Stimulated activated CD8-positive, alpha-beta memory T cell treated with anti-CD3 and anti-CD28 coated beads, Interleukin-2, amount 100 ng/mL, for 1 hour (primary cell): ENCODE measurements around the gene PGS1.
"Not testable (repeated sequence)": the region's sequence is repeated elsewhere in the genome, so short reads cannot be mapped to it uniquely, and the experiment has no call there.

ENCODE experiments used
- DNase-seq, 2 donors: peaks; one replicate each; pipeline ENCODE4 v3.0.0-alpha.2; 2020; ENCODE audit warnings: low read depth in 2 of 2

PGS1 gene

DNA sequence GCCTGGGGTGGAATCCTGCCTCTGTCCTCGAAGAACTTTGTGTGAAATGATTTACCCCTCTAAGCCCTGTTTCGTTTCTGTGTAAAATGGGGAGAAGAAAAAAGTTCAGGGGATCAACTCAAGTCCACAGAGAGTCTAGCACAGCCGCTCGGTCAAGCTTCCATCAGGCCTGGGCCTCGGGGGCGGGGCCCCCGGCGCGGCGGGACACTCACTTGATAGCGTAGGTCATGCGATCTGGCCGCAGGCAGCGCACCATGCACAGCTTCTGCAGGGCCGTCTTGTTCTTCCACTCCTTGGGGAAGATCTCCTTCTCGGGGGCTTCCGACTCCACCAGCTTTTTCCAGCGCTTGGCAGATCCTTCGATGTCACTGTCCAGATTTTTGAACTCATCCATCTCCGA is 65.9 kb downstream of the PGS1 start:
- no peak for DNase-seq

DNA sequence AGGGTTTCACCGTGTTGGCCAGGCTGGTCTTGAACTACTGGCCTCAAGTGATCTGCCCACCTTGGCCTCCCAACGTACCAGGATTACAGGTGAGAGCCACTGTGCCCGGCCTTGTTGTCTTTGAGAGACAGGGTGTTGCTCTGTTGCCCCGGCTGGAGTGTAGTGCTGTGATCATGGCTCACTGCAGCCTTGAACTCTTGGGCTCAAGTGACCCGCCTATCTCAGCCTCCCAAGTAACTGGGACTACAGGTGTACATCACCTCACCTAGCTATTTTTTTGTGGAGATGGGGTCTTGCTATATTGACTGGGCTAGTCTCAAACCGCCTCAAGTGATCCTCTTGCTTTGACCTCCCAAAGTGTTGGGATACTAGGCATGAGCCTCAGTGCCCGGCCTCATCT is 68.4 kb downstream of the PGS1 start:
- DNase-seq = no peak

DNA sequence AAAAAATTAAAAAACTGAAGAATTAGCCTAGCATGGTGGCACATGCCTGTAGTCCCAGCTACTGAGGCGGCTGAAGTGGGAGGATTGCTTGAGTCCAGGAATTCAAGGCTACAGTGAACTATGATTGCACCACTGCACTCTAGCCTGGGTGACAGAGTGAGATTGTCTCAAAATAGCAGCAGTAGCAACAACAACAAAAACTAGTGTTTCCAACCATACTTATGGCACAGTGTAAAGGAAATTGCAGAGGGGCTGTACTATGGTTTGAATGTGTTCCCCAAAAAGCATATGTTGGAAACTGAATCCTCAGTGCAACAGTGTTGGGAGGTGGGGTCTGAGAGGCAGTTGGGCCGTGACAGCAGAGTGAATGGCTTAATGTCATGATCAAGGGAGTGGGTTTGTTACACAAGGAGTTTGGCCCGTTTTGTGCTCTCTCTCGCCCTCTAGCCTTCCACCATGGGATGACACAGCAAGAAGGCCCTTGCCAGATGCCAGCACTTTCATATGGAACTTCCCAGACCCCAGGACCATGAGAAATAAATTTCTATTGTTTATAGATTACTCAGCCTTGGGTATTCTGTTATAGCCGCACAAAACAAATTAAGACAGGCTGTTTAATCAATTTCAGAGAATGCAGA is 70.0 kb downstream of the PGS1 start:
- no peak for DNase-seq

DNA sequence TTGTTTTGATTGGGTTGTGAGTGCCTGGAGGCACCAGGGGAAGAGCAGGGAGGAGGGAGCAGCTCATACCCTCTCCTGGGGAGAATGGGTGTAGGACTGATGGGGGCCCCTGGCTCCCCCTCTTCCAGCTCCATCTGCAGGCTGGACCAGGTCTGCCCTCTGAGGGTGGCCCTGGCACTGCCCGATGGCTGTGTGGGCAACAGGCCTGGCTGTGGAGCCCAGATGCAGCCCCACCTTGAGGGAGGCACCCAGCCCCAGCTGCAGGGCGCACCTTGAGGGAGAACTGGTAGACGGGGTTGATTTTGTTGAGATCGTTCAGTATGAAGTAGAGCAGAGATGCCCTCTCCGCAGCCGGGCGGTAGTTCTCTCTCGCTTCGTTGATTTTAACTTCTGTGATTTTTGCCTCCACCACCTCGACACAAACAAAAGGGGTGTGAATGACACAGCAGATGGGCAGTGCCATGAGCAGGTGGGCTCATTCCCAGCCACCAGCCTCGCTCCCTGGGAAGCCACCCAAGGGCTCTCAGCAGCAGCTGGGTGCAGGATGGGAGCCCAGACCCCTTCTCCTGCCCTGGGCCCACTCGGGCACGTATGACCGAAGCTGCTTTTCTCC is 71.6 kb downstream of the PGS1 start:
- no peak for DNase-seq

DNA sequence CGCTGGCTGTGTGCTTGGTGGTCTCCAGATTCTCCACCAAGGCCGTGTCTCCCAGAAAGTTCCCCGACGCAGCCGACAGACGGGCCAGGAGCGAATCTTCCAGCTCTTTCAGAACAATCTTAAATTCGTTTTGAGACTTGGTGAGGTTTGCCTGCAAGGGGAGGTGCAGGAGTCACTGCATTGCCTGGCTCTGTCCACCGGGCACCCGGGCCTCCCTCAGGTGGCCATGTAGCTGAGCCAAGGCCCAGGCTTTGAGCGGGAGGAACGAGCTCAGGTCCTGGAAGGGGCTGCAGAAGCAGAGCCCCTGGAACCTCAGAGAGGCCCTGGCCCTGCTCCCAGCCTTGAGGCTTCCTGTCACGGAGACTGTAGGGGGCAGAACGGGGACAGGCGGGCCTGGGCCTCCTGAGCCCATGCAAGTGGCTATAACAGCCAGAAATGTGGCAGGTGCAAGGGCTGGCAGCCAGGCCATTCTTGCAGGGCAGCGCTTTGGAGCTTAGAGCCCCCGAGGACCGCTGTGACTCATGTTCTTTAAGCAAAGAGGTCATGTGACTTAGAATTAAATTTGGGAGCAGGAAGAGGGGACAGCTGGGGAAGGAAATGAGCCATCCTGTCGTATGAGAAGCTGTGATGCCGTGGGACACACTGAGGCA is 72.4 kb downstream of the PGS1 start:
- no peak for DNase-seq

DNA sequence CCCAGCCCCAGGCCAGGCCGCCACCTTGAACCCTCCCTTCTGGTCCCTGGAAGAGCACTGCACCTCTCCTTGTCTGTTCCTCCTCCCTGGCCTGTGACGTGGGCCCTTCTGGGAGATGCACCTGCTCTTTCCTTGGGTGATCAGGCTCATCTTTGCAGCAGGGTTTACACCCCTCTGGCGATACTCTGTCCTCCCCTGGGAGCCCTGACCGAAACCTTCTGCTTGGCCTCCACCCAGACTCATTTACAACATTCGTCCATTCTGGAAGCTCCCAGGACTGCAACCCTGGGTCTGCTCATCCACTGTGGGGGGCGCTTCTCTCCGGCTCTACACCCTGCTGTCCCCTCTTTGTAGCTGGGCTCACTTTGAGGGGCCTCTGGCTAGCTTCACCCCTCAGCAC is 73.3 kb downstream of the PGS1 start:
- DNase-seq = no peak

DNA sequence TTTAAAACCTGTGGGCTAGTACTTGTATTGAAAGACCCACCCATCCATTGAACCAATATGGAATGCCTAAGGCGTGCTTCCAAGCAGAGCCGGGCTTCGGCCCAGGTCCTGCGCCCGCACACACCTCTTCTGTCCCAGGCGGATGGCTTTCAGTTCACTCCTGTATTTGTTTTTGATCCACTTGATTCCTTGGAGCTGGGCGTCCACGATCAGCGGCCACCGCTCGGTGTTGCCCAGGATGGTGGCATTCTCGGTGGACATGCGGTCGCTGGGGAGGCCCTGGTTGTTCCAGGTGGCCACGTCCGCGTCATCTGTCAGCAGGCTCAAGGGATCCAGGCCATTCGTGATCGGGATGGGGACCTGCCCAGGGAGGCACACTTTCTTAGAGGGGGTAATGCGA is 75.9 kb downstream of the PGS1 start:
- no peak for DNase-seq

DNA sequence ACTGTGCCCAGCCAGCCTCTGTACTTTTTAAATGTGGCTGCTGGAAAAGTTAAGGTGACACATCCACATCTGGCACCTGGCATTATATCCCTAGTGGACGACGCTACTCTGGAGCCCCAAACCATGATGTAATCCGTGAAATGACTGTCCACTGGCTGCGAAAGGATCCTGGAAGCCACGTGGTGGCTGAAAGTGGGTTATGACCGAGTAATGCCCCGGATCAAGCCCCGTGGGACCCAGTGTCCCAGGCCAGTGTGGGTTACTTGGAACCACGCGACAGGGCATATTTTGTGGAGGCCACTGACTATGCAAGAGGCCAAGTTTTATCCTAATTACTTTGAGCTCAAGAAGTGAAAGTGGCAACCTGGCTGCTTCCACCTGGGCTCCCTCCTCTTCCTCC is 79.6 kb downstream of the PGS1 start:
- no peak for DNase-seq

DNA sequence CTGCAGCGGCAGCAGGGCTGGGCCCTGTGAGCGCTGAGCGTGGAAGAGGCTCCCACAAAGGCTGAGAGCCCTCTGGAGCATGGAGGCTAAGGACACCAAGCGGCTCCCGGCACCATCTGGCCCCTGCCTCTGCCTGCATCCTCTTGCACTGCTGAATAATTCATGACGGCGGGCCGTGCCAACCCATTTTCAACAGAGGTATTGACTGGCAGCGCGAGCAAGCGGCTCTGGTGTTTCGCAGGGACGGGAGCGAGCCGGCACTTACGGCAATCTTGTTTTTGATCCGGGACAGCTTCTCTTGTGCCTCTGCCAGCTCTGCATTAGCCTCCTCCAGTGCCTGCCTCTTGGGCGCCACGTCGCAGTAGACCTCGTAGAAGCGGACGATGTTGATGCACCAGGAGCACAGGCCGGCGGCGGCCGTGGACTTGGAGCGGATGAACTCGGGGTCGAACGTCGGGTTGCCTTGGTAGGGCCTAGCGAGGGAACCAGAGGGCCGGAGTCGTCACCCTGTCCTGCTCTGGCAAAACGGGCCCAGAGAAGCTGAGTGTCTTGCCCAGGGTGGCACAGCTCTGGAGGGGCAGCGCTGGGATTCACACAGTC is 80.4 kb downstream of the PGS1 start:
- no peak for DNase-seq

DNA sequence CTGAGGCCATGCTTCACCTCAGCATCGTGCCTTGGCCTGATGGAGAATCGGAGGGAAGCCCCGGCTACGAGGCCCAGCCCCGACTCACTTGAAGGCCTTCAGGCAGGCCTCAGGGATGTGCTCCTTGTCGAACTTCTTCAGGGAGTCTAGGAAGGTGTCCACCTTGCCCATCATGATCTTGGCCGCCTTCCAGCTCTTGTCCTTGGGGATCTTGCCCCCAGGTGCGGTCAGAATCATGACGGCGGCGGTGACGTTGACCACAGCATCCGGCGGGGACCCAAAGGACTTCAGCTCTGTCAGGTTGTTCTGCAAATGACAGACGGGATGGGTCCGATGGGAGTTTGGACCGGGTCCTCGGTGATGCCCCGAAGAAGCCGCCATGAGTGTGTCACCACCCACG is 81.2 kb downstream of the PGS1 start:
- DNase-seq = no peak

DNA sequence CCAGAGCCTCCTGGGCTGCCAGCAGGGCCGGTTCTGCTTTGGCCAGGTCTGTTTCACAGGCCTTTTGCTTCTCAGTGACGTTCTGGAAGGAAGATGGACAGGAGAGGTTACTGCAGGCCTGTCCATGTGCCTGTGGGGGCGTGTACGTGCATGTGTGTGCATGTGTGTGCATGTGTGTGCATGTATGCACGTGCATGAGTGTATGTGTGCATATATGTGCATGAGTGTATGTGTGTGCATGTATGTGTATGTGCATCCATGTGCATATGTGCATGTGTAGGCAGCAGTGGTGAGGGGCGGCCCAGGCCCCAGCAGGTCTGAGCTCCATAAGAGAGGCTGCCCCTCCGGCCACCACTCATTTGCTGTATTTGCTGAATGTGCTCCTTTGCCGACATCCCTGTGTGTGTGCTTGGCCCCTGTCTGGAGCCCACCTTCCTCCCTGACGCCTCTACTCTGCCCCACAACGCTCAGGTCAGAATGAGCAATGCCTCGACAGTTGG is 81.8 kb downstream of the PGS1 start:
- no peak for DNase-seq

DNA sequence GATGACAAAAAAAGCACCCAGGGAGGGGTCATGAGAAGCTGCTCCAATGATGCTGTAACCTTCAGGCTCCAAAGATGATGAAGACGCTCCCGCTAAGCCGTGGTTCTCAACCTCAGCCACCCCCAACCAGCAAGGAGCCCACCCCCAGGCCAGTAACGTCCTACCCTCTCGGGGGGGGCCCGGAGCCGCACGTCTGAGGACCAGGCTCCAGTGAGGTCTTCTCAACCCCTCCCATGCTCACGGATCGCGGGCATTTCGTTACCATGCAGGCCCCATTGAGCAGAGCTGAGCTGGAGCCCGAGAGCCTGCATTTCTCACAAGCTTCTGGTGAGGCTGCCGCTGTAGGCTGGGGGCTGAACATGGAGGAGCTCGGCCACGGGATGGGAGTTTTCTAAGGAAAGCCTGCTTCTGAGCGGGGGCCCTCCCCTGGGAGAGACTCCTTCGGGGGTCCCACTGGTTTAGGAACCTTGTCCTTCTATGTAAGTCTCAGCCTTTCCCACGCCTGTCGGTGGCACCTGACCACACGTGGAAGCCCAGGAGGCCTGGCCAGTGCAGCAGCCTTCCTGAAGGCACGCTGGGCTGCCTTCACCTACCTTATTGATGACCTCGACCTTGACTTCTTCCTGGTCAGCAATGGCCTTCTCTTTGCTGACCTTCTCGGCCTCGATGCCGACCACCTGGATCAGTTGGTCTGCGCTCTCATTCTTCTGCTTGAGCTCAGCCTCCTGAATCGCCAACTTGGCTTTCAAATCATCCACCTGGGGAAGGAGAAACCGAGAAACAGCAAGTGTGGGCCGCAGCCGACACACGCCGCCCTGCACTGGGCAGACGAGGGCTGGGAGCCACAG is 82.7 kb downstream of the PGS1 start:
- DNase-seq = no peak

DNA sequence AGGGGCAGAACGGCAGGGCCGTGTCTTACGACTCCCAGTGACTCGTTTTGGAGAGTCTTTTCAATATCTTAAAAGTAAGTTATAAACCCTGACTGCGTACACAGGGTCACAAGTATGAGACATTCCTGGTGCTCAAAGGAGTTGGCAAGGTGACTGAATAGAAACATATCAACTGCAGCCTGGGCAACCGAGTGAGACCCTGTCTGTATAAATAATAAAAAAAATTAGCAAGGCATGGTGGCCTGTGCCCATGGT is 83.3 kb downstream of the PGS1 start:
- no peak for DNase-seq

DNA sequence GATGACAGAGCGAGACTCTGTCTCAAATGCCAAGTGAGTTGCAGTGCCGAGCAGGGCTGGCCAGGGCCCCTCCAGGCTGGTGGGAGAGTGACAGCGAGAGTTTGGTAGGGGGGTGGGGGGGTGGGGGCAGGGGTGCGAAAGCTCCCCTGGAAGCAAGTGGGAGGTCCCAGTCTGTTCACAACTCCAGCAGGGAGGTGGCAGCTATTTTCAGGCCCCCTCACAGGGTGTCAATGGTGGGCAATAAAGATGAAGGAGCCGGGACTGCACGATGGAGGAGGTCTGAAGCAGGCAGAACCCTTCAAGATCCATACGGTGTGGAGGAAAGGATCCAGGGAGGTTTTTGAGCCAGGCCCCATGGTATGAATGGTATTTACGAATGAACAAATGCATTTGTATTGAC is 83.7 kb downstream of the PGS1 start:
- DNase-seq = no peak

DNA sequence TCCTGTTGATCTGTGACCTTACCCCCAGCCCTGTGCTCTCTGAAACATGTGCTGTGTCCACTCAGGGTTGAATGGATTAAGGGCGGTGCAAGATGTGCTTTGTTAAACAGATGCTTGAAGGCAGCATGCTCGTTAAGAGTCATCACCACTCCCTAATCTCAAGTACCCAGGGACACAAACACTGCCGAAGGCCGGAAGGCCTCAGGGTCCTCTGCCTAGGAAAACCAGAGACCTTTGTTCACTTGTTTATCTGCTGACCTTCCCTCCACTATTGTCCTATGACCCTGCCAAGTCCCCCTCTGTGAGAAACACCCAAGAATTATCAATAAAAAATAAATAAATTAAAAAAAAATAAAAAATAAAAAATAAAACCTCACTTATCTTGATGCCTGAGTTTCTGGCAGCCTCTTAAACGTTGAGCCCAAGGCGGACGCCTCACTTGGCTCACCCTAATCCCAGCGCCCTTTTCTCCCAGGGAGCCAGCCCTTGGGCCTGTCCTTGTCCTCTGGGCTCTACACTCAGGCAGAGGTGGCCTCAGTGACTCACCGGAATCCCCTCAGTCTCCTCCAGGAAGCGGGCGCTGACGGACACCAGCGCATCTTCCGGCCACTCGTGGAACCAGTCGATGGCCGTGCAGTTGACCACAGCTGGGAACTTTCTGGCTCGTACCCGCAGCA is 87.8 kb downstream of the PGS1 start:
- DNase-seq = not testable (repeated sequence)

DNA sequence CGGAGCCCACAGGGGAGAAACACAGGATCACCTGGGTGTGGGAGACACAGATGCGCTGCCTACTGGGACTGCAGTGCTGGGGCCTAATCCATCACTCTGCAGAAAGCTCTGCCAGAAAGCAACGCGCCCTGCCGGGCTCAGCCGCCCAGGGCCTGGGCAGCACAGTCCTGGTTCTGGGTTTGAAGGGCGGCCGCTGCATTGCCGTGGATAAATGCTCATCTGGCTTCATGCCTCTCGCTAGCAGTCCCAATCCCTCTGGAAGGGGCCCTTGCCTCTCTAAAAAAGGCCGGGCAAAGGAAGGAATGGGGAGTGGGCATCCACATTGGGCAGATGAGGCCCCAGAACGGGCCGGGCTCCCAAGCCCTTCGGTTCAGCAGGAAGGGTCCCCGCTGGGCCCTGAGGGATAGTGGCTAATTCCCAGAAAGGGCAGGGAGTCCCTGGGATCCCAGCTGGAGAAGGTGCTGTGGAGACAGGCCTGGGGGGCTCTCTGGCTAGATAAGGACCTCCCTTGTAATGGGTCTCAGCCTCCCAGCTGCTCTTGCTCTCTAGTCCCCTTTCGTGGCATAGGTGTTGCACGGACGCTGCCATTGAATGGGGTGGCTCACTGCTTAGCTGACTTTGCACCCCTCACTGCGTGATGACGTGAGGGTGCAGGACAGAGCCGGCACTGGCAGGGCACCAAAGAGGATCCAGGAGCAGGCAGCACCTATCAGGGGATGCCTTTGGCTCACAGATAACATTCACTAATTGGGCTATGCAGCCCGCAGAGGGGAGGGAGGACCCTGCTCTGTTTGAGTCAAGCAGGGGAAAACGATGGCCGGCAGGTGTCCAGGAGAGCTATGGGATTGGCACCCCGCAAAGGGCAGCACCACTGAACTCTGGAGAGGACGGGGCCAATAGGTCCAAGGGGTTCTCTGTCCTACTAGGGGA is 88.6 kb downstream of the PGS1 start:
- DNase-seq = no peak

DNA sequence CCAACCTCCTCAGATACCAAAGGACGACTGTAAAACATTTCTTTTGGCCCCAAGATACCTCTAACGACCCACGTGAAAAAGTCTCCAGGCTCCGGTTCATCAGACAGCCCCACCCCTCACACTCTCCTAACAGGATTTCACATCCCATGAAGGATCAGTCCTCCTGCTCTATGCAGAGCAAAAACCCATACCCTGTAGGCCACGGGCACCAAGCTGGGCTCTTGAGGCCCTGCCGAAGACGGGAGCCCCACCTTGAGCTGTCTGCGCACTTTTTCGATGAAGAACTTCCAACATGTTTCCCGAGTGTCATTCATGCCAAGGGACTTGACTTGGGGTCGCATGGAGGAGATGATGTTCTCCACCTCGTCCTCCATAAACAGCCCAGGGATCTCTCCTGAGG is 89.9 kb downstream of the PGS1 start:
- no peak for DNase-seq

DNA sequence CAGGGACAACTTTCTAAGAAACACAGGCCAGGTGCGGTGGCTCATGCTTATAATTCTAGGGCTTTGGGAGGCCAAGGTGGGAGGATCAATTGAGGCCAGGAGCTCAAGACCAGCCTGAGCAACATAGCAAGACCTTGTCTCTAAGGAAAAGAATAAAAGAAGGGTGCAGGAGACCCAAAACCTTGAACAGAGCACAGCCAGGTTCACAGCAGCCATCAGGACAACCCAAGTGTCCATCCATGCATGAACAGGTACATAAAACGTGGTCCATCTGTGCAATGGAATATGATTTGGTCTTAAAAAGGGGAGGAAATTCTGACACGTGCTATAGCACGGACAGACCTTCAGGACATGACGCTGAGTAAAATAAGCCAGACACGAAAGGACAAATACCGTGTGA is 91.0 kb downstream of the PGS1 start:
- DNase-seq = no peak

DNA sequence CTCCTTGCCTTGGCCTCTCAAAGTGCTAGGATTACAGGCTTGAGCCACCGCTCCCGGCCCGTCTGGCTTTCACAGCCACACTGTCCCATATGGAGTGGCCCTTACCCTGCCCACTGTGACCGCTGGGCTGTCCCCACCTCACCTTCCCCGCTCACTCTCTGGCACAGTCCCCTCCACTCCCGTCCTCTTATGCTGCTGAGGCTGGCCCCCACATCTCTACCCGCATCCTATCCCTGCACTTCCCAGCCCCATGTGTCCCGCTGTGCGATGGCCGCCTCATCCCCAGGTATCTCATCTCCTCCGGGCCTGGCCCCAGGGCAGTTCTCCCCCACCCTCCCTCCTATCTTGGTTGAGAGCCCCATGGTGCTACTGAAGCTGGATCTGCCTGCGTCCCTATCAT is 93.2 kb downstream of the PGS1 start:
- DNase-seq = no peak

DNA sequence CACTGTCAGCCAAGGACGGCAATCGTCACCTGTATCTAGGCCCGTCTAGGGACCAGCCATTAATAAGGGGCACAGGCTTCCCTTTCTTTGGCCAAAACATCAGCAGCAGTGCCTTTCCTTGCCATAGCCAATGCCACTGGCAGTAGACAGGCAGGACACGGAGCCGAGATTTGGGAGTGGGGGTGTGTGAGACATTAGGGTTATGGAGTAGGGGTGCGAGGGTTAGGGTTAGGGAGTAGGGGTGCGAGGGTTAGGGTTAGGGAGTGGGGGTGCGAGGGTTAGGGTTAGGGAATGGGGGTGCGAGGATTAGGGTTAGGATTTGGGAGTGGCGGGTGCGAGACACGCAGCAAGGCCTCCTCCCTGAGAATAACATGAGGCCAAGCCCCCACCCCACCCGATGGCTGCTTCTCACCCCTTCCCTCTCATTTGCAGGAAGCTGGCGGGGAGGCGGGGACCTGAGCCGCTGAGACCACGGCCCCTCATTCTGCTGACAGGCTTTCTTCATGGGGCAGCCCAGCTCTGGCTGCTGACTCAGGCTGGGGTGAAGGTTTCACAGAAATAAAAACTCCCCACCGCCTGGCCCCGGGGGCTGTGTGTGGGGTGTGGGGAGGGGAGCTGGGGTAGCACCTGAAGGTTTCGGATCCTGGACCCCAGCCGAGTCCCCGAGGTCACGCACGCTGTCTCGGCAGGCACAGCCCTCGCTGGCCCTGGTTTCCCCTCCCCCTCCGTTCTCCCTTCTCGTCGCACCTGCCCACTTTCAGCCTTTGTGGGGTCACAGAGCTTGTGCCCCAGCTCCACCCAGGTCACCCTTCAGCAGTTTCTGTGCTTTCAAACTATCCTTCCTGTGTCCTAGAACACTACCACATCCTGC is 93.8 kb downstream of the PGS1 start:
- no peak for DNase-seq
